Osteoblast (primary cell): ENCODE results near the gene CXCR5. TPM values are rescaled to one million over a fixed set of nuclear protein-coding genes. Genes with fewer than 3 reads are reported as not detected.
A peak's percentile ranks its signal among the peaks of the same experiment; 100 is the strongest.

Experiments
- DNase-seq: peaks from one replicate; pipeline ENCODE4 v3.0.0; 2011; ENCODE audit warnings: low spot score, mixed read lengths; ENCODE audit not compliant: insufficient read length; ENCODE audit errors: missing footprints
- H2AFZ ChIP-seq: 2 replicates; pipeline ENCODE4 v1.6.0; 2011; ENCODE audit warnings: mild to moderate bottlenecking, low read length
- H3K27ac ChIP-seq: 2 replicates; pipeline ENCODE4 v1.5.1; 2011; ENCODE audit warnings: mild to moderate bottlenecking, low read depth, low read length, moderate library complexity
- H3K27me3 ChIP-seq: 2 replicates; pipeline ENCODE4 v1.6.0; 2012; ENCODE audit warnings: mild to moderate bottlenecking, control low read depth, inconsistent platforms, low read length, moderate library complexity; ENCODE audit not compliant: insufficient read depth
- H3K36me3 ChIP-seq: 2 replicates; pipeline ENCODE4 v1.5.1; 2011; ENCODE audit warnings: mild to moderate bottlenecking, low read length, control low read depth, moderate library complexity; ENCODE audit not compliant: insufficient read depth
- H3K4me1 ChIP-seq: 2 replicates; pipeline ENCODE4 v1.5.1; 2011; ENCODE audit warnings: mild to moderate bottlenecking, low read length, control low read depth, moderate library complexity; ENCODE audit not compliant: insufficient read depth
- H3K4me2 ChIP-seq: 2 replicates; pipeline ENCODE4 v1.6.0; 2011; ENCODE audit warnings: mild to moderate bottlenecking, low read length; ENCODE audit not compliant: insufficient read depth
- H3K4me3 ChIP-seq: fragments of 200-600 bp; sonication (generic); 3 replicates; pipeline ENCODE4 v1.5.1; 2012; ENCODE audit warnings: mild to moderate bottlenecking, low read length, inconsistent platforms; ENCODE audit not compliant: insufficient read depth
- H3K79me2 ChIP-seq: 2 replicates; pipeline ENCODE4 v1.6.0; 2012; ENCODE audit warnings: mild to moderate bottlenecking, low read length, control low read depth, inconsistent platforms; ENCODE audit not compliant: insufficient read depth
- H3K9me3 ChIP-seq: 2 replicates; pipeline ENCODE4 v1.5.1; 2011; ENCODE audit warnings: low read depth, low read length, control low read depth
- H4K20me1 ChIP-seq: 2 replicates; pipeline ENCODE4 v1.6.0; 2012; ENCODE audit warnings: mild to moderate bottlenecking, low read length, control low read depth; ENCODE audit not compliant: insufficient read depth
- total RNA-seq: library from RNA; depleted of rRNA; stranded (reverse); fragments of >200 nt; gene quantifications from 2 replicates; pipeline ENCODE4 v1.2.3, GENCODE V29; 2012
- TF ChIP-seq, protein P1 (sequence below): IDR thresholded peaks from 2 replicates; pipeline ENCODE4 v1.5.1; 2011; ENCODE audit warnings: mild to moderate bottlenecking, low read depth, low read length, moderate library complexity; ENCODE audit errors: extremely low read depth

Gene CXCR5, protein sequence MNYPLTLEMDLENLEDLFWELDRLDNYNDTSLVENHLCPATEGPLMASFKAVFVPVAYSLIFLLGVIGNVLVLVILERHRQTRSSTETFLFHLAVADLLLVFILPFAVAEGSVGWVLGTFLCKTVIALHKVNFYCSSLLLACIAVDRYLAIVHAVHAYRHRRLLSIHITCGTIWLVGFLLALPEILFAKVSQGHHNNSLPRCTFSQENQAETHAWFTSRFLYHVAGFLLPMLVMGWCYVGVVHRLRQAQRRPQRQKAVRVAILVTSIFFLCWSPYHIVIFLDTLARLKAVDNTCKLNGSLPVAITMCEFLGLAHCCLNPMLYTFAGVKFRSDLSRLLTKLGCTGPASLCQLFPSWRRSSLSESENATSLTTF
- not detected in 2 replicates for total RNA-seq

DNA sequence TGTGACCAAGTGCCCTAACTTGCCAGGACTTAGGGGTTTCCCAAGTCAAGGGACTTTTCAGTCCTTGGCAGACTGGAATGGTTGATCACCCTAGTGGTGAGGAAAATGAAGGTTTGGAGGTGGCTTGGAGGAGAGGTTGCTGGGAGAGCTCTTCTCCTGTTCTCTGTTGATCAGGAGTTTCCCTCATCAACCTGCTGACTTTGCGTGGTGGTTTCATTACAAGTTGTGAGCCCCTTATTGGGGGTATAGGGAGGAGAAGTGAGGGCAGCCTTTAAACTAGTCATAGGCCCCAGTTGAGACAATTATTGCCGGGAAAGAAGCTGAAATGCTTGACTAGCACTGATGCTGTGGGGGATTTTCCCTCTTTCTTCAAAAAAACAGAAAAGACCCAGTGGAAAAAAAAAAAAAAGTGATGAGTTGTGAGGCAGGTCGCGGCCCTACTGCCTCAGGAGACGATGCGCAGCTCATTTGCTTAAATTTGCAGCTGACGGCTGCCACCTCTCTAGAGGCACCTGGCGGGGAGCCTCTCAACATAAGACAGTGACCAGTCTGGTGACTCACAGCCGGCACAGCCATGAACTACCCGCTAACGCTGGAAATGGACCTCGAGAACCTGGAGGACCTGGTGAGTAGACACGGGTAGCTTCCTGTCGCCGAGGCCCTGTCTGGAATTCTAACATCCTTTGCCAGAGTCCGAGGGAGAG is at the start of gene CXCR5:
TSS of gene CXCR5 (plus strand) at position 525 of the 704 bp plus-strand sequence. CDS start at position 575, 50 bp downstream.
- H2AFZ ChIP-seq, result no peak within 1 kb of the TSS
- H3K4me1 ChIP-seq, result peaks cover 14% of the 10 kb centered on the region
- no peaks in the 10 kb centered on the region for H3K36me3 ChIP-seq
- TF ChIP-seq, protein P1, sequence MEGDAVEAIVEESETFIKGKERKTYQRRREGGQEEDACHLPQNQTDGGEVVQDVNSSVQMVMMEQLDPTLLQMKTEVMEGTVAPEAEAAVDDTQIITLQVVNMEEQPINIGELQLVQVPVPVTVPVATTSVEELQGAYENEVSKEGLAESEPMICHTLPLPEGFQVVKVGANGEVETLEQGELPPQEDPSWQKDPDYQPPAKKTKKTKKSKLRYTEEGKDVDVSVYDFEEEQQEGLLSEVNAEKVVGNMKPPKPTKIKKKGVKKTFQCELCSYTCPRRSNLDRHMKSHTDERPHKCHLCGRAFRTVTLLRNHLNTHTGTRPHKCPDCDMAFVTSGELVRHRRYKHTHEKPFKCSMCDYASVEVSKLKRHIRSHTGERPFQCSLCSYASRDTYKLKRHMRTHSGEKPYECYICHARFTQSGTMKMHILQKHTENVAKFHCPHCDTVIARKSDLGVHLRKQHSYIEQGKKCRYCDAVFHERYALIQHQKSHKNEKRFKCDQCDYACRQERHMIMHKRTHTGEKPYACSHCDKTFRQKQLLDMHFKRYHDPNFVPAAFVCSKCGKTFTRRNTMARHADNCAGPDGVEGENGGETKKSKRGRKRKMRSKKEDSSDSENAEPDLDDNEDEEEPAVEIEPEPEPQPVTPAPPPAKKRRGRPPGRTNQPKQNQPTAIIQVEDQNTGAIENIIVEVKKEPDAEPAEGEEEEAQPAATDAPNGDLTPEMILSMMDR, result peak; percentile 9
- no peak for DNase-seq
- H3K79me2 ChIP-seq, result no peaks in the 10 kb centered on the region
- H4K20me1 ChIP-seq, result no peaks in the 10 kb centered on the region
- H3K27ac ChIP-seq, result no peak within 1 kb of the TSS
- H3K27me3 ChIP-seq, result no peaks in the 10 kb centered on the region
- no peak within 1 kb of the TSS for H3K4me2 ChIP-seq
- no peak within 1 kb of the TSS for H3K4me3 ChIP-seq
- H3K9me3 ChIP-seq, result no peaks in the 10 kb centered on the region

GRCh38 chr11:118834427-118835028 is 49.2 kb upstream of the CXCR5 start:
- H3K4me1 ChIP-seq, result peaks cover 6% of the 10 kb centered on the region
- peak; percentile 76 for DNase-seq
- peak overlapping the region; percentile 80 for H3K4me2 ChIP-seq

DNA sequence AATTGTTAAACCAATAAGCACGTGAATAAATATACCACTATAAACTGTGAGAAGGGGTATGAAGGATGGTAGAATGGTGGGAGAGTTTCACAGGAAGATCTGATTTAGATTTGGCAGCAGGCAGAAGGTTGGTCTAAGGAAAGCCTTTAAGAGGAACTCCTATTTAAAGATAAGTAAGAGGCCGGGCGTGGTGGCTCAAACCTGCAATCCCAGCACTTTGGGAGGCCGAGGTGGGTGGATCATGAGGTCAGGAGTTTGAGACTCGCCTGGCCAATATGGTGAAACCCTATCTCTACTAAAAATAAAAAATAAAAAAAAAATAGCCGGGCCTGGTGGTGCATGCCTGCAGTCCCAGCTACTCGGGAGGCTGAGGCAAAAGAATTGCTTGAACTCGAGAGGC is 45.8 kb upstream of the CXCR5 start:
- Histone ChIP-seq H3K27ac (no peak overlapping the region), H3K4me3 (no peak overlapping the region), H3K4me2 (no peak overlapping the region), H4K20me1 (no peaks in the 10 kb centered on the region), H3K27me3 (no peaks in the 10 kb centered on the region), H3K4me1 (peaks cover 6% of the 10 kb centered on the region), H3K79me2 (no peaks in the 10 kb centered on the region), H3K9me3 (no peaks in the 10 kb centered on the region), H3K36me3 (no peaks in the 10 kb centered on the region), H2AFZ (no peak overlapping the region)
- TF ChIP-seq, protein P1, result no peak
- no peak for DNase-seq

More at GRCh38 chr11:118834427-118835028, 49.2 kb upstream of the CXCR5 start:
- H3K36me3 ChIP-seq, result no peaks in the 10 kb centered on the region
- no peaks in the 10 kb centered on the region for H4K20me1 ChIP-seq
- no peak overlapping the region for H3K27ac ChIP-seq
- no peaks in the 10 kb centered on the region for H3K9me3 ChIP-seq
- peak overlapping the region; percentile 94 for H2AFZ ChIP-seq
- TF ChIP-seq, protein P1, result no peak
- H3K79me2 ChIP-seq, result no peaks in the 10 kb centered on the region
- H3K4me3 ChIP-seq, result peak overlapping the region; percentile 55
- H3K27me3 ChIP-seq, result no peaks in the 10 kb centered on the region
